Measurements from ENCODE around the gene NAMPT.
A peak's percentile ranks its signal among the peaks of the same experiment; 100 is the strongest.

NAMPT gene

DNA sequence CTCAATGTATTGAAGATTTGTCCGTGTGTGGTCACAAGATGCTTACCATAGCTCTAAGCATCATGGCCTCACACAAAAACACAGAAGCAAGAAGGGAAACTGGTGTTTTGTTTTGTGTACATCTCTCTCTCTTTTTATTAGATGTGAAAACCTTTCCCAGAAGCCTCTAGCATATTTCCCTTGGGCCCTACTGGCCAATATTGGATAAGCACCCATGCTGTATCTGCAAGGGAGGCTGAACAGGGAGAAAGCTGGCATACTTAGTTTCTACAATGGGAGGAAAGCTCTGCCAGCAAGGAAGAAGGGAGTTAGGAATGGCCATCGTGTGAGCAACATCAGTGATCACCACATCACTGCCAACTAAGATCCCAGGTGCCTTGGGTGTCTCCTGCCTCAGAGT is 9.6 kb upstream of the NAMPT start:
- Histone ChIP-seq H3K79me2 (ENCODE audit: insufficient read depth, low read length) (no peaks in the 10 kb centered on the region), H3K4me2 (ENCODE audit: low read length) (no peak overlapping the region), H3K9me3 (ENCODE audit: low read length) (no peaks in the 10 kb centered on the region), H3K36me3 (ENCODE audit: insufficient read depth, low read length) (no peaks in the 10 kb centered on the region), H3K27me3 (ENCODE audit: insufficient read depth, low read length) (peaks cover 10% of the 10 kb centered on the region; the same call in 1 of the 2 replicates), H4K20me1 (ENCODE audit: insufficient read depth, low read length) (no peaks in the 10 kb centered on the region), H3K9ac (ENCODE audit: low read length) (no peak overlapping the region), H3K9me2 (ENCODE audit: low read depth, low read length) (no peaks in the 10 kb centered on the region), H3K27ac (ENCODE audit: low read depth, low read length, poor library complexity, severe bottlenecking) (no peak overlapping the region), H3K4me3 (ENCODE audit: low read depth, low read length, poor library complexity, severe bottlenecking) (no peak overlapping the region), H3F3A (ENCODE audit: insufficient read depth, low read length) (no peaks in the 10 kb centered on the region), H3K4me1 (ENCODE audit: insufficient read depth, low read length, severe bottlenecking) (no peaks in the 10 kb centered on the region), H2AFZ (ENCODE audit: low read length) (no peak overlapping the region)
- TF ChIP-seq EZH2 (IDR thresholded peaks at IDR 0.05; ENCODE audit: borderline replicate concordance, low read length) (no peak), CTCF (IDR thresholded peaks at IDR 0.05; ENCODE audit: low read length) (peak; percentile 16; the same call in 1 of the 2 replicates)

DNA sequence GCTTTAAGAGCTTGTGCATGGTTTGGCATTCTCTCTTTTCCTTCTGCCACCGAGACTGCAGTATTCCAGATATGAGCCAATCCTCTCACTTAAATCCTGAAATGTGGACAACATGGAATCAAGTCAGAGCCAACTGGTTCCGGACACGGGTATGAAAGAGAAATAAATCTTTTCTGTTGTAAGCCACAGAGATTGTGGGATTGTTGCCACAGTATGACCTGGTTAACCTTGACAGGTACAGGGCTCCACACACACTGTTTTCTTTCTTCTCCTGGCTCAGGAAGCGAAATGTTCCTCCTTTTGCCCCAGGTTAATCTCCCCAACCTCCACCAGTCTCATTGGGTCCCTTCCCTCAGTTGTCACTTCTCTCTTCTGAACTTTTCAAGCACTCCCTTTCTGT is 6.5 kb upstream of the NAMPT start:
- Histone ChIP-seq H3K79me2 (ENCODE audit: insufficient read depth, low read length) (no peaks in the 10 kb centered on the region), H3K27me3 (ENCODE audit: insufficient read depth, low read length) (peaks cover 10% of the 10 kb centered on the region; the same call in 1 of the 2 replicates), H3K27ac (ENCODE audit: low read depth, low read length, poor library complexity, severe bottlenecking) (no peak overlapping the region), H3K9ac (ENCODE audit: low read length) (no peak overlapping the region), H3K4me1 (ENCODE audit: insufficient read depth, low read length, severe bottlenecking) (peaks cover 1% of the 10 kb centered on the region), H3F3A (ENCODE audit: insufficient read depth, low read length) (no peaks in the 10 kb centered on the region), H3K4me2 (ENCODE audit: low read length) (no peak overlapping the region), H3K36me3 (ENCODE audit: insufficient read depth, low read length) (no peaks in the 10 kb centered on the region), H4K20me1 (ENCODE audit: insufficient read depth, low read length) (no peaks in the 10 kb centered on the region), H3K4me3 (ENCODE audit: low read depth, low read length, poor library complexity, severe bottlenecking) (no peak overlapping the region), H3K9me2 (ENCODE audit: low read depth, low read length) (no peaks in the 10 kb centered on the region), H3K9me3 (ENCODE audit: low read length) (no peaks in the 10 kb centered on the region), H2AFZ (ENCODE audit: low read length) (no peak overlapping the region)
- TF ChIP-seq EZH2 (IDR thresholded peaks at IDR 0.05; ENCODE audit: borderline replicate concordance, low read length) = no peak
- TF ChIP-seq CTCF (IDR thresholded peaks at IDR 0.05; ENCODE audit: low read length) = no peak

DNA sequence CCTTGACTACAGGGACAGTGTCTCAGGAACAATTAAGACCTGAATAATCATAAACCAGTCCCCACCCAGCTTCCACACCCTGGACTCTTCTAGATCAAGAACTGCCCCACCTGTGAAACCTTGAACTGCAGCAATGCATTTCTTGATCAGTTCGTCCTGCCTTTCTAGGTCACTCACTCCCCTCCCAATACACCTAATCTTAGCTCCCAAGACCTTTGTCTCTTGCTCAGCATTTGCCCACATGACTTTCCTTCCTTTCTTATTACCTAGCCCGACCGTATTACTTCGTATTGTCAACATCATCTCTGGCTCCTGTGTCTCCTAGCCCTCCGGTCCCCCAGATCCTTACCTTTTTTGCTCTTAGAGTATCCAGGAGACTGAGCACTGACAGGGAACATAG is 5.5 kb upstream of the NAMPT start:
- Histone ChIP-seq H3K27ac (ENCODE audit: low read depth, low read length, poor library complexity, severe bottlenecking) (no peak overlapping the region), H3K27me3 (ENCODE audit: insufficient read depth, low read length) (peaks cover 10% of the 10 kb centered on the region; the same call in 1 of the 2 replicates), H3K79me2 (ENCODE audit: insufficient read depth, low read length) (no peaks in the 10 kb centered on the region), H3K9me3 (ENCODE audit: low read length) (no peaks in the 10 kb centered on the region), H3K9me2 (ENCODE audit: low read depth, low read length) (no peaks in the 10 kb centered on the region), H3K36me3 (ENCODE audit: insufficient read depth, low read length) (no peaks in the 10 kb centered on the region), H4K20me1 (ENCODE audit: insufficient read depth, low read length) (no peaks in the 10 kb centered on the region), H3K4me1 (ENCODE audit: insufficient read depth, low read length, severe bottlenecking) (peaks cover 11% of the 10 kb centered on the region), H3K4me2 (ENCODE audit: low read length) (no peak overlapping the region), H3K9ac (ENCODE audit: low read length) (no peak overlapping the region), H2AFZ (ENCODE audit: low read length) (no peak overlapping the region), H3K4me3 (ENCODE audit: low read depth, low read length, poor library complexity, severe bottlenecking) (no peak overlapping the region), H3F3A (ENCODE audit: insufficient read depth, low read length) (no peaks in the 10 kb centered on the region)
- TF ChIP-seq EZH2 (IDR thresholded peaks at IDR 0.05; ENCODE audit: borderline replicate concordance, low read length) (no peak), CTCF (IDR thresholded peaks at IDR 0.05; ENCODE audit: low read length) (no peak)
